Large intestine (tissue), 3 donors: ENCODE results near the gene ST6GALNAC3. TPM values are rescaled to one million over a fixed set of nuclear protein-coding genes. Genes with fewer than 3 reads are reported as not detected.
A peak's percentile ranks its signal among the peaks of the same experiment; 100 is the strongest.

Source experiments
- DNase-seq, 2 donors: peaks; one replicate each; pipeline versions ENCODE4 v3.0.0 to v3.0.0-alpha.2; 2013
- H3K27ac ChIP-seq: one replicate; pipeline ENCODE4 v1.5.1; 2013; ENCODE audit warnings: low read length
- H3K27me3 ChIP-seq: 2 replicates; pipeline ENCODE4 v1.6.1; 2013; ENCODE audit warnings: low read length; ENCODE audit not compliant: control insufficient read depth, insufficient read depth
- H3K36me3 ChIP-seq: 2 replicates; pipeline ENCODE4 v1.6.1; 2013; ENCODE audit warnings: low read length; ENCODE audit not compliant: control insufficient read depth, insufficient read depth
- H3K4me1 ChIP-seq: one replicate; pipeline ENCODE4 v1.6.1; 2013; ENCODE audit warnings: low read length; ENCODE audit not compliant: control insufficient read depth, insufficient read depth
- H3K4me3 ChIP-seq: one replicate; pipeline ENCODE4 v1.5.1; 2013; ENCODE audit warnings: low read length
- H3K9me3 ChIP-seq: one replicate; pipeline ENCODE4 v1.6.1; 2013; ENCODE audit warnings: mild to moderate bottlenecking, low read depth, low read length, moderate library complexity; ENCODE audit not compliant: control insufficient read depth
- WGBS: methylation state at CpG from one replicate; pipeline ENCODE4 v1.1.5; 2013; ENCODE audit warnings: low lambda C conversion rate; ENCODE audit not compliant: insufficient coverage; 5-methylcytosine and 5-hydroxymethylcytosine counted together
- polyA plus RNA-seq: library from polyadenylated mRNA; unstranded; fragments of 120-200 nt; gene quantifications from one replicate; pipeline ENCODE4 v1.2.1, GENCODE V29; 2013

The ST6GALNAC3 gene
- polyA plus RNA-seq, 1 donor, result 18.0 TPM

DNA sequence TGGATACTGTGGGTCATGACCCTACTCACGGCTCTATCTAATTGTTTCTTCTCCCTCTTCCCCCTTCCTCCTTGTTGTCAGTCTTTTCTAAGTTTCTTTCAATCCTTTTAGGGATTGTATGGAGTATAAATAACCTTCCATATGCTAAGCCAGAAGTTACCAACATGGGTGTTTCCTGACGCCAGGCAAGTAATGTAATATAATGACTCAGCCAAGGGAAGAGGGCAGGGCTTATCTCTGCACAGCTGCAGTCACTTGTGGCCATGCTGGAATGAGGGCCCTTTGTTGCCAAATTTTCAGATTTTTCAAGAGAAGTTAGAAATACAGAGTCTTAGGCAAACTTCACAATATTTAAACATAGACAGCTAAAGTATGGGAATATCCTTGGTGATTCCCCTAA is 194.6 kb downstream of the ST6GALNAC3 start:
- DNase-seq, result peak in 1 of 2 donors; percentile 24
- 88% methylated on average over 1 of the region's 2 CpGs for WGBS

DNA sequence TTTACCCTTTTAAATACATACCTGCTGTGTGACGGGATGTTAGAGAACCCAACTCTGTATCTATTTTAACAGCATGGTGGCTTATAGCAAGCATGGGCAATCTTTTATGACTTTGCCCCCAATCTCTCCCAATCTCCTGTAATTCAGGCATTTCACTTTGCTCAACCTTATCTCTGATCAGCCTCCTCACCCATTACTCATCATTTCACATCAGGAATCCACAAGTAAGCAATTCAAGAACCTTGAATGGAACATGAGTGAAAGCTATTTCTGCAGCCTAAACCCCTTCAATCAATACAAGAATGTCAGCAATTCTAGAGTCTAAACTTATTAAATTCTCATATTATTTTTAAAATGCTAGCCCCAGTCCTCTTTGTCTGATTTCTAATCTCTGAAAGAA is 199.8 kb downstream of the ST6GALNAC3 start:
- WGBS, result 100% methylated on average over 1 of the region's 1 CpG
- H3K4me1 ChIP-seq, result no peaks in the 10 kb centered on the region
- no peaks in the 10 kb centered on the region for H3K36me3 ChIP-seq
- H3K27ac ChIP-seq, result no peak overlapping the region
- no peaks in the 10 kb centered on the region for H3K9me3 ChIP-seq
- no peak overlapping the region for H3K4me3 ChIP-seq
- no peak for DNase-seq
- no peaks in the 10 kb centered on the region for H3K27me3 ChIP-seq

More for the DNA sequence above, 194.6 kb downstream of the ST6GALNAC3 start:
- no peak overlapping the region for H3K27ac ChIP-seq
- no peaks in the 10 kb centered on the region for H3K4me1 ChIP-seq
- H3K9me3 ChIP-seq, result no peaks in the 10 kb centered on the region
- H3K27me3 ChIP-seq, result no peaks in the 10 kb centered on the region
- H3K4me3 ChIP-seq, result no peak overlapping the region
- no peaks in the 10 kb centered on the region for H3K36me3 ChIP-seq

DNA sequence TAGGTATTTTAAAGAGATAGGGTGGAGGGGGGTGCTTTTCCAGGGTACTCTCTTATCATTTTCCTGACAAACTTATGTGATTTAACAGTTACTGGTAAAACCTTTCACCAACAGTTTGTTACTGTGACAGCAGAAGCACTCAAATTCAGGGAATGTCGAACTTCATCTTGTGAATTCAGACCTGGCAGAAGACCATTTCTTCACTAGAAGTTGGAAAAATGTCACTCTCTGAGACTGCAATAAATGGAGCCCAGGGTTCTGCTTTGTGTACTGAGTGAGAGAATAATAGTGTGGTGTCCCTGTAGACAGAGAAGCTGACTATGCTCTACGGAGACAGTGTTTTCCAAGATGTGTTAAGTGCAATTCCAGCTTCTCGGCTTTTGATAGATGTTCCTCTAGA is 200.2 kb downstream of the ST6GALNAC3 start:
- H3K4me3 ChIP-seq, result no peak overlapping the region
- 40% methylated on average over 1 of the region's 3 CpGs for WGBS
- no peaks in the 10 kb centered on the region for H3K36me3 ChIP-seq
- no peaks in the 10 kb centered on the region for H3K27me3 ChIP-seq
- H3K27ac ChIP-seq, result no peak overlapping the region
- H3K9me3 ChIP-seq, result no peaks in the 10 kb centered on the region
- DNase-seq, result no peak
- no peaks in the 10 kb centered on the region for H3K4me1 ChIP-seq

- H3K4me1 ChIP-seq, result no peaks in the 10 kb centered on the region
- WGBS, result 95% methylated on average over 6 of the region's 7 CpGs
- H3K9me3 ChIP-seq, result no peaks in the 10 kb centered on the region
- no peak overlapping the region for H3K4me3 ChIP-seq
- DNase-seq, result no peak
- H3K27me3 ChIP-seq, result no peaks in the 10 kb centered on the region
- no peak overlapping the region for H3K27ac ChIP-seq
- H3K36me3 ChIP-seq, result no peaks in the 10 kb centered on the region
These were observed 204.2 kb downstream of the ST6GALNAC3 start for GRCh38 chr1:76278711-76279100.

DNA sequence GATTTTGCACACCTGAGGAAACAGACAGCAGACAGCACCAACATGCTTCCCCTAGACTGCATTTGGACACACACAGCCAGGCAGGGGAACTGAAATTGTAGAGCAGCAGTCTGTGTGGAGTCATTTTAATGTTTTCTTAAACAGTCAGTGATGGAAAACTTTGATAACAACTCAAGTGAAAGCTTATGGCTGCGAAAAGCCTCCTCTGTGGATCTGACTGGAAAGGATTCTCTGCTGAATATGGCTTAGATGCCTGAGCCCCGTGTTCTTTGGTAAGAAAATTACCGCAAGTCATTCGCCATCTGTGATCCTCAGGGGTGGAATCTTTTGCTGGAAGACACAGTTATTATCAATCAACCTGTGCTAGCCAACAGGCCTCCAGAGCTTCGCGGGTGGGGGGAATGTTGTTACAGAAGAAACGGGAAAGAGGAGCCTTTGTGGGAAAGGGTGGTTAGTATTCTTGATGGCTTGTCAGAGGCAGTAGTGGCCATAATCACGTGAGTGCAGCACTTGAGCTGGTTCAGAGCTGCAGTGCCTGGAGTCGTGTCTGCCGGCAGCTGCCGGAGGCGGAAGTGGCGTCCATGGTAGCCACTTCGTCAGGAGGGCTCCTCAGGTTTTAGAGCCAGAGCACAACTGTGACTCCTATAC is 204.7 kb downstream of the ST6GALNAC3 start:
- Histone ChIP-seq H3K4me1 (no peaks in the 10 kb centered on the region), H3K36me3 (no peaks in the 10 kb centered on the region), H3K4me3 (no peak overlapping the region), H3K9me3 (no peaks in the 10 kb centered on the region), H3K27ac (no peak overlapping the region), H3K27me3 (no peaks in the 10 kb centered on the region)
- no peak for DNase-seq
- no CpG with 5 or more reads among the region's 14 CpGs for WGBS

DNA sequence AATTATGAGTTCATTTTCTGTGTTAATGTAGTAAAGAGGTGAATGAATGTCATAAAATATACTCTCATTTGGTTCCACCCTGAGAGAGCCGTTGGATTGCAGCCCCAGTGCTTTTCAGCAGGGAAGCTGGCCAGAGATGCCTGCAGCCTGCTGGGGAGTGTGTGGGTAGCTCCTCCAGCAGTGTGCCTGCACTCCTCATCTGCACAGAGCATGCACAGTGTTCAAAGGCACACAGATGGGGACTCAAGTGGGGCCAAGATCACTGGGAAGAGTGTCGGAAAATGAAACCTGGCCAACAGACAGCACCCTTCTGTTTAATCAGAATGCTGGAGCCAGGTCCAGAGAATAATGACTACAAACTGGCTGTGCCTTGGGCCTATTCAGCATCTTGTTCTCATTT is 206.8 kb downstream of the ST6GALNAC3 start:
- Histone ChIP-seq H3K36me3 (no peaks in the 10 kb centered on the region), H3K9me3 (no peaks in the 10 kb centered on the region), H3K4me3 (no peak overlapping the region), H3K27me3 (no peaks in the 10 kb centered on the region), H3K27ac (no peak overlapping the region), H3K4me1 (no peaks in the 10 kb centered on the region)
- no CpG with 5 or more reads among the region's 2 CpGs for WGBS
- no peak for DNase-seq

DNA sequence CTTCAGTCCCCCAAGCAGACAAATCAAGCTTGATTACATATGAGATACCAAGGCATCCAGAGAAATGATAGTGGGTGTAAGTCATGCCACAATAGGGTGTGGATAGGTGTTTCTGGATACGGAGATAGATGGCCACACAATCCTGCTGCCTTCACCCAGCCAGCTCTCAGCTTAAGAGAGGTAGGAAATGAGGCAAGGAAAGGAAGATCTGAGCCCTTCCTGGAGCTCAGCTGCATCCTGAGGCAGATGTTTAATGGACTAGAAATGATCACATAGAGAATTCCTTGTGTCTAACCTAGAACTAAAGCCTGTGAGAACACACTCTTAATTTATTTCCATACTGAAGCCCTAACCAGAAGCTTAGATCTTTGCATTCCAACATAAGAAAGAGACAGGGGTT is 210.3 kb downstream of the ST6GALNAC3 start:
- Histone ChIP-seq H3K9me3 (no peaks in the 10 kb centered on the region), H3K27ac (no peak overlapping the region), H3K4me1 (no peaks in the 10 kb centered on the region), H3K27me3 (no peaks in the 10 kb centered on the region), H3K36me3 (no peaks in the 10 kb centered on the region), H3K4me3 (no peak overlapping the region)
- DNase-seq, result no peak
- WGBS, result no CpG with 5 or more reads among the region's 1 CpG

DNA sequence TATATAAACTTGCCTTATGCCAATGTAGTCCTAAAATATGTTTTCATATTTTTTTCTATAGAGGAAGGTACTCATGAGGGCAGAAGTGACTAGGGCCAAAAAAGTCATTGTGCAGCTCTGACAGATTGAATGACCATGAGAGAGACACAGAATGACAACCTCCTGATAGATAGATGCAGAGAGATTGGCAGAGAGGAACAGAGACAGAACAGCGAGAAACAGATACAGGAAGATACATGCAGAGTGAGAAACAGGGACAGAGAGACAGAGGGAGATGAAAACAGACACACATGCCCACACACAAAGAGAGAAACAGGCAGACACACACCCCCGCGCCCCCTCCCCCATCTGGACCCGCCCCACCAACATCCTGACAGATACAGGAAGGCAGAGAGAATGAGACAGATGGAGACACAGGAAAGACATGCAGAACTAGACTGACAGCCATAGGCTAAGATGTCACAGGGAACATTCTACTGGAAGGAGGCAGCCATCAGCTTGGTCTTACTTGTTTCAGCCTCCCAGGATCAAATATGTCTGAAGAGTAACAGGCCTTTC is 211.1 kb downstream of the ST6GALNAC3 start:
- H3K4me3 ChIP-seq, result no peak overlapping the region
- 86% methylated on average over 1 of the region's 4 CpGs for WGBS

GRCh38 chr1:76287917-76288316 is 213.4 kb downstream of the ST6GALNAC3 start:
- Histone ChIP-seq H3K27ac (no peak overlapping the region), H3K27me3 (no peaks in the 10 kb centered on the region), H3K4me3 (no peak overlapping the region), H3K4me1 (no peaks in the 10 kb centered on the region), H3K36me3 (no peaks in the 10 kb centered on the region), H3K9me3 (no peaks in the 10 kb centered on the region)
- DNase-seq, result no peak
- WGBS, result no CpG with 5 or more reads among the region's 2 CpGs

More for the DNA sequence above, 211.1 kb downstream of the ST6GALNAC3 start:
- Histone ChIP-seq H3K4me1 (no peaks in the 10 kb centered on the region), H3K9me3 (no peaks in the 10 kb centered on the region), H3K27ac (no peak overlapping the region), H3K36me3 (no peaks in the 10 kb centered on the region), H3K27me3 (no peaks in the 10 kb centered on the region)
- DNase-seq, result no peak

DNA sequence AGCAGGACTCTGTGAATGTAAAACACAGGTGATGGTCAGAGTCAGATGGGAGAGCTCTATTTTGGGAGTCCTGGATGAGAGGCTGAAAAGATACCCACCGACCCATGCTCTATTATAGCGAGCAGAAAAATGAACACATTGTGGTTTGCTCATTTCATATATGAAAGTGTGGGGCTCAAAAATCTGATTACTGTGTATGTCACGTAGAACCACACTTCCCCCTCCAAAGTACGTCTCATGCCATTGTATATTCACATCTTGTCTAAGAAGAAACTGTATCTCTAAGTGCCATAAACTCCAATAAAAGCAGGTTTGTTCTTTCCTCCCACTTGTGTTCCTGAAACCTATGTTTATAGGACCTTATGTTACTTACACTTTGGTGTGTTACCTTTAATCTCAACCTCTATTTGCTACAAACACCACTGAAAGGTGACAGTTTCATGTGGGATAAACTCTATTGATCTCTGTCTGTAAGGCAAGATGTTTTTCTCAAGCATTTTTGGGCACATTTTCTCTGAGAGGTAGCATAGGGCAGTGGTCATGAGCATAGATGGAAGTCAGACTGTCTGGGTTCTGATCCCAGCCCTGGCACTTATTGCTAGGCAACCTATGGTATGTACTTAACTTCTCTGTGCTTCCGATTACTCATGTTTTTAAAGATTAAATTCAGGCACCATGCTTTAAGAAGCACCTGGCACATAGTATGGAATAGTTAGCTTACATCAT is 214.4 kb downstream of the ST6GALNAC3 start:
- no peaks in the 10 kb centered on the region for H3K27me3 ChIP-seq
- no peaks in the 10 kb centered on the region for H3K36me3 ChIP-seq
- H3K4me1 ChIP-seq, result no peaks in the 10 kb centered on the region
- H3K27ac ChIP-seq, result no peak overlapping the region
- no peak for DNase-seq
- H3K9me3 ChIP-seq, result no peaks in the 10 kb centered on the region
- H3K4me3 ChIP-seq, result no peak overlapping the region
- 82% methylated on average over 2 of the region's 5 CpGs for WGBS
